Measurements from ENCODE around the gene CD96.
"Not testable (repeated sequence)": the region's sequence is repeated elsewhere in the genome, so short reads cannot be mapped to it uniquely, and the experiment has no call there.

CD96 gene

GRCh38 chr3:111548092-111548491, 6.1 kb downstream of the CD96 start:
- no peak for DNase-seq (ENCODE audit: low read depth)
- no peak overlapping the region for H3K4me3 ChIP-seq (ENCODE audit: low read depth, low read length)

GRCh38 chr3:111548756-111549155, 6.8 kb downstream of the CD96 start:
- in situ Hi-C loops (cut with HindIII; ENCODE audit: low sequenced_read_pairs), result no loop called here
- H3K4me3 ChIP-seq (ENCODE audit: low read depth, low read length), result no peak overlapping the region
- TF ChIP-seq CTCF (IDR thresholded peaks at IDR 0.05; ENCODE audit: low read depth, low read length, missing control alignments), result no peak
- no peak for DNase-seq (ENCODE audit: low read depth)

More at GRCh38 chr3:111548092-111548491, 6.1 kb downstream of the CD96 start:
- in situ Hi-C loops (cut with HindIII; ENCODE audit: low sequenced_read_pairs), result no loop called here
- no peak for TF ChIP-seq CTCF (IDR thresholded peaks at IDR 0.05; ENCODE audit: low read depth, low read length, missing control alignments)

GRCh38 chr3:111561902-111562301, 19.9 kb downstream of the CD96 start:
- DNase-seq (ENCODE audit: low read depth); H3K4me3 ChIP-seq (ENCODE audit: low read depth, low read length); in situ Hi-C loops (cut with HindIII; ENCODE audit: low sequenced_read_pairs): not testable (repeated sequence)

- TF ChIP-seq CTCF (IDR thresholded peaks at IDR 0.05; ENCODE audit: low read depth, low read length, missing control alignments), result no peak
- no peak overlapping the region for H3K4me3 ChIP-seq (ENCODE audit: low read depth, low read length)
- in situ Hi-C loops (cut with HindIII; ENCODE audit: low sequenced_read_pairs), result no loop called here
- DNase-seq (ENCODE audit: low read depth), result no peak
Observed at GRCh38 chr3:111566844-111567243, 24.8 kb downstream of the CD96 start.

GRCh38 chr3:111568355-111568754, 26.4 kb downstream of the CD96 start:
- in situ Hi-C loops (cut with HindIII; ENCODE audit: low sequenced_read_pairs), result no loop called here
- no peak for TF ChIP-seq CTCF (IDR thresholded peaks at IDR 0.05; ENCODE audit: low read depth, low read length, missing control alignments)
- no peak for DNase-seq (ENCODE audit: low read depth)
- no peak overlapping the region for H3K4me3 ChIP-seq (ENCODE audit: low read depth, low read length)

- no peak overlapping the region for H3K4me3 ChIP-seq (ENCODE audit: low read depth, low read length)
- DNase-seq (ENCODE audit: low read depth), result peak; percentile 23
- TF ChIP-seq CTCF (IDR thresholded peaks at IDR 0.05; ENCODE audit: low read depth, low read length, missing control alignments), result no peak
- in situ Hi-C loops (cut with HindIII; ENCODE audit: low sequenced_read_pairs), result no loop called here
Observed at GRCh38 chr3:111568911-111569310, 26.9 kb downstream of the CD96 start.

GRCh38 chr3:111570404-111571030, 28.5 kb downstream of the CD96 start:
- TF ChIP-seq CTCF (IDR thresholded peaks at IDR 0.05; ENCODE audit: low read depth, low read length, missing control alignments), result no peak
- H3K4me3 ChIP-seq (ENCODE audit: low read depth, low read length), result no peak overlapping the region

More at GRCh38 chr3:111570404-111571030, 28.5 kb downstream of the CD96 start:
- DNase-seq (ENCODE audit: low read depth), result no peak
- in situ Hi-C loops (cut with HindIII; ENCODE audit: low sequenced_read_pairs), result no loop called here

Measured in astrocyte of the cerebellum (primary cell).